ENCODE data around the gene FBXL19. TPM values are rescaled to one million over a fixed set of nuclear protein-coding genes. Genes with fewer than 3 reads are reported as not detected.

FBXL19 gene
- total RNA-seq, 2 experiments from 2014 or later, result 16.1 to 34.8 TPM

GRCh38 chr16:30895627-30896260 lies 27.6 kb upstream of the FBXL19 start:
- TF ChIP-seq CTCF (conservative IDR thresholded peaks at IDR 0.05; ENCODE audit: low read length) (no peak), EZH2phosphoT487 (IDR thresholded peaks at IDR 0.05; ENCODE audit: borderline replicate concordance, low read depth, low read length) (no peak)
- H3K79me2 ChIP-seq (ENCODE audit: insufficient read depth, low read depth, low read length), result no peaks in the 10 kb centered on the region
- H3K27ac ChIP-seq (ENCODE audit: low read depth, low read length, poor library complexity, severe bottlenecking), result no peak overlapping the region

GRCh38 chr16:30896261-30896888 lies 27.0 kb upstream of the FBXL19 start, which contains the start of gene CTF1:
CTF1 (plus strand) TSS chr16:30896614; CDS start chr16:30896644, 30 bp downstream.
- Histone ChIP-seq H3K4me3 (ENCODE audit: low read depth, low read length, poor library complexity, severe bottlenecking) (peak within 1 kb of the TSS; percentile 57), H2AFZ (ENCODE audit: low read length) (peak within 1 kb of the TSS; percentile 100), H3K9me2 (ENCODE audit: insufficient read depth, low read length) (no peaks in the 10 kb centered on the region), H3K36me3 (ENCODE audit: insufficient read depth, low read length) (peaks cover 2% of the 10 kb centered on the region; the same call in 1 of the 2 replicates), H4K20me1 (ENCODE audit: insufficient read depth, low read length) (no peaks in the 10 kb centered on the region), H3K79me2 (ENCODE audit: insufficient read depth, low read depth, low read length) (no peaks in the 10 kb centered on the region), H3K9me3 (ENCODE audit: low read length) (no peaks in the 10 kb centered on the region), H3K27ac (ENCODE audit: low read depth, low read length, poor library complexity, severe bottlenecking) (peak within 1 kb of the TSS; percentile 69), H3K4me1 (ENCODE audit: insufficient read depth, low read length, poor library complexity, severe bottlenecking) (peaks cover 49% of the 10 kb centered on the region), H3K4me2 (ENCODE audit: low read length) (peak within 1 kb of the TSS; percentile 76)
- POLR2A ChIA-PET, result interaction anchor here (0.7 kb wide), 1 partner anchor 51 kb away, joined by 9 read pairs; no protein-coding TSS in a partner anchor
- CTCF ChIA-PET (ENCODE audit: unreplicated experiment), result interaction anchor here (0.6 kb wide), 2 partner anchors 70 to 81 kb away, joined by 3 to 4 read pairs; no protein-coding TSS in a partner anchor
- intact Hi-C loops (cut with micrococcal nuclease; ENCODE audit: unreplicated experiment), result no loop called here
- no peak for TF ChIP-seq EZH2phosphoT487 (IDR thresholded peaks at IDR 0.05; ENCODE audit: borderline replicate concordance, low read depth, low read length)
- no peak for TF ChIP-seq CTCF (conservative IDR thresholded peaks at IDR 0.05; ENCODE audit: low read length)
- no TSS peak for BruUV-seq (replicated peaks)
- no peak for DNase-seq (ENCODE audit: low spot score)

More at GRCh38 chr16:30895627-30896260, 27.6 kb upstream of the FBXL19 start:
- no peak for DNase-seq (ENCODE audit: low spot score)
- intact Hi-C loops (cut with micrococcal nuclease; ENCODE audit: unreplicated experiment), result no loop called here
- H3K4me1 ChIP-seq (ENCODE audit: insufficient read depth, low read length, poor library complexity, severe bottlenecking), result peaks cover 46% of the 10 kb centered on the region
- no TSS peak for BruUV-seq (replicated peaks)
- POLR2A ChIA-PET, result no interaction called here
- CTCF ChIA-PET (ENCODE audit: unreplicated experiment), result interaction anchor here (0.6 kb wide), 1 partner anchor 284 kb away, joined by 4 read pairs; no protein-coding TSS in a partner anchor
- no peaks in the 10 kb centered on the region for H4K20me1 ChIP-seq (ENCODE audit: insufficient read depth, low read length)
- peak overlapping the region; percentile 100; the same call in 1 of the 2 replicates for H2AFZ ChIP-seq (ENCODE audit: low read length)
- no peaks in the 10 kb centered on the region for H3K9me3 ChIP-seq (ENCODE audit: low read length)
- H3K4me3 ChIP-seq (ENCODE audit: low read depth, low read length, poor library complexity, severe bottlenecking), result no peak overlapping the region
- H3K36me3 ChIP-seq (ENCODE audit: insufficient read depth, low read length), result peaks cover 4% of the 10 kb centered on the region; the same call in 1 of the 2 replicates
- peak overlapping the region; percentile 76; the same call in 1 of the 2 replicates for H3K4me2 ChIP-seq (ENCODE audit: low read length)
- H3K9me2 ChIP-seq (ENCODE audit: insufficient read depth, low read length), result no peaks in the 10 kb centered on the region

Measured in OCI-LY7 (cell line).